GM21526 (cell line): ENCODE results near the gene SAFB2.

Experiments used
- ATAC-seq: cut with Tn5 transposase; IDR thresholded peaks from one replicate; pipeline ENCODE4 v1.9.1; 2021; ENCODE audit warnings: moderate library complexity; ENCODE audit not compliant: unreplicated experiment, low FRiP score

Gene SAFB2

GRCh38 chr19:5635427-5635826, 12.9 kb upstream of the SAFB2 start:
- no peak for ATAC-seq

DNA sequence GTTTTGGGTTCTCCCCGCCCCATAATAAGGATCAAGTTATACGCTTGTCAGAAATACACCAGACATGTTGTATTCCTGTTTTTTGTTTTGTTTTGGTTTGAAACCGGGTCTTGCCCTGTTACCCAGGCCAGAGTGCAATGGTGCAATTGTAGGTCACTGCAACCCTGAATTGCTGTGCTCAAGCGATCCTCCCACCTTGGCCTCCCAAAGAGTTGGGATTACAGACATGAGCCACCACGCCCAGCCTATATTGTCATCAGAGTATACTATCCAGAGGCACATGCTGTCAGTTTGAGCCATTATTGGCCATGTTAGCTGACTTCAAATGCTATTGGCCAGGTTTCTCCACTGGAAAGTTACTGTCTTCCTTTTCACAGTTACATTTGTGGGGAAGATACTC, 10.1 kb upstream of the SAFB2 start:
- ATAC-seq = no peak

DNA sequence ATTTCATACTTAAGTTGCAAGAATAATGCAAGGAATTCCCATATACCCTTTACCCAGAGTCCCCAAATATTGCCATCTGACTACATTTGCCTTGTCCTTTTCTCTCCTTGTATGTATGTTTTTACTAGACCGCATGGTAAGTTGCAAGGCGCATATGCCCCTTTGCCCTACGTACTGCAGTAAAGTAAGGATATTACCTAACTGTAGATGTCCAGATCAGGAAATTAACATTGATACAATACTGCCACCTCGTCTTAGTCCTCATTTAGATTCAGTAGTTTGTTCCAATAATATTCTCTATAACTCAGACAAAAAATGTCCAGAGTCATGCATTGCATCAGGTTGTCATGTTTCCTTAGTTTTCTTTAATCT, 9.7 kb upstream of the SAFB2 start:
- no peak for ATAC-seq

DNA sequence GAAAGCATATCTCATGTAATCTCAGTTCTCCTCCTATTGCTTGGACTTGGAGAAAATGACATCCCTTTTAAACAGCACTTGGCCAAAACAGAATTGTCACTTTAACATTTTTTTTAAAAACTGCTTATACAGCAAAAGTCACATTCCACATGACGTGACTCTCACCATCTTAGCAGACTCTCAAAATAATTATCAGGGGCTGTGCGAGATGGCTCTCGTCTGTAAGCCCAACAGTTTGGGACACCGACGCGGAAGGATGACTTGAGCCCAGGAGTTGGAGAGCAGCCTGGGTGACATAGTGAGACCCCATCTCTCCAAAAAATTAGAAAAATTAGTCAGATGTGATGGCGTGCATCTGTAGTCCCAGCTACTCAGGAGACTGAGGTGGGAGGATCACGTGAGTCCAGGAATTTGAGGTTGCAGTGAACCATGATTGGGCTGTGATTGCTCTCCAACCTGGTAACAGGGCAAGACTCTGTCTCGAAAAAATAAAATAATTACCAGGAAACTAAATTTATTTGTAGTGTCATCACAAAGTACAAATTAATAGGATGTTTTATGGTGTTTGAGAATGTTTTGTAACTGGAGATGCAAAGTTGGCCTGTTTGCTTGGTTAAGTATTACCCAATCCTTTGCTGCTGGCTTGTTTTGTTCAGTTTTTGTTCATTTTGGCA, 9.1 kb upstream of the SAFB2 start:
- ATAC-seq = no peak

DNA sequence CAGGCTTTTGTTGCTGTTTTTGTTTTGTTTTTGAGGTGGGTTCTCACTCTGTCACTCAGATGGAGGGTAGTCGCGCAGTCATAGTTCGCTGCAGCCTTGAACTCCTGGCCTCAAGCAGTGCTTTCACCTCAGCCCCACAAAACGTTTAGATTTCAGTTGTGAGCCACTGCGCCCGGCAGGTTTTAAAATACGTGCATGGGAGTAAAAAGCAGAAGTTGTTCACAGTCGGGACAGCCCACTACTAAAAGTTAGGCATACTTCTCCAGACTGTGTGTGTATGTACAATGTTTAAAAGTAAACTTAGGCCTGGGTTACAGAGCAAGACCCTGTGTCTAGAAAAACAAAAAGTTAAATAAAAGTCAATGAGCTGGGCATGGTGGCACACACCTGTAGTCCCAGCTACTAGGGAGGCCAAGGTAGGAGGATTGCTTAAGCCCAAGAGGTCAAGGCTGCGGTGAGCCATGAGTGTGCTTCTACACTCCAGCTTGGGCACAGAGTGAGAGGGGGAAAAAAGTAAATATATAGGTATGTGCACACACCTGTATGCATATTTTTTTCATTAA, 6.4 kb upstream of the SAFB2 start:
- ATAC-seq = no peak

DNA sequence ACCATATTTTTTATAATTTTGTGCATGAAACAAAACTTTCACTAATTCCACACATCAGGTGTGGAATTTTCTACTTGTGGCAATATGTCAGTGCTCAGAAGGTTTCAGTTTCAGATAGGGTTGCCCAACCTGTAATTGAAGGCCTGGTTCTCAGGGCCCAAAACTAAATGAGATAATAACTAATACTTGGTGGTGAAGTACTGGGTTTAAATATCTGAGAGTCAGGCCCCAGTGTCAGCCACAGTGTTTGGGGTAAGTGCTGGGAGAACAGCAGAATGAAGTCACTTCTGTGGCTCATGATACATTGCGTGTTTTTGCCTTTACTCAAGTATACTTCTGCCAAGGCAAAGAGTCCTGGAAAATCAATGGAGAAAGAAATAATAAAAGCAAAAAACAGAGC, 5.9 kb upstream of the SAFB2 start:
- ATAC-seq = no peak

DNA sequence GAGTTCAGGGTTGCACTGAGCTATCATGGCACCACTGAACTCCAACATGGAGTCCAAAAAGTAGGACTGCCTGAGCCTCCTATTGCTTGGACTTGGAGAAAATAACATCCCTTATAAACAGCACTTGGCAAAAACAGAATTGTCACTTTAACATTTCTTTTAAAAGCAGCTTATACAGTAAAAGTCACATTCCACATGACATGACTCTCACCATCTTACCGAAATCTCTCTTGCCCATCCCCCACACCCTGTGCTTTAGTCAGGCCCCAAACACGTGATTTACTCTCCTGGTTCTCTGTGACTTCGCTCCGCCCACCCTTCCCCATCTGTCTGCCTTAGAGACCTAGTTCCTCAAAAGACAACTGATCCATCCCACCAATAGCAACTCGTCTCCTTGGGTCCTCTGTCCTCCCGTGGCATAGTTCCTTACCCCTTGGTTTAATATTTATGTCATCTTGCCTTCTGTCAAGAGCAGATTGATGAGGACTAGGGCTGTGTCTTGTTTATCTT, 4.9 kb upstream of the SAFB2 start:
- ATAC-seq = no peak

- no peak for ATAC-seq
Observed at GRCh38 chr19:5625641-5626040, 3.1 kb upstream of the SAFB2 start.

DNA sequence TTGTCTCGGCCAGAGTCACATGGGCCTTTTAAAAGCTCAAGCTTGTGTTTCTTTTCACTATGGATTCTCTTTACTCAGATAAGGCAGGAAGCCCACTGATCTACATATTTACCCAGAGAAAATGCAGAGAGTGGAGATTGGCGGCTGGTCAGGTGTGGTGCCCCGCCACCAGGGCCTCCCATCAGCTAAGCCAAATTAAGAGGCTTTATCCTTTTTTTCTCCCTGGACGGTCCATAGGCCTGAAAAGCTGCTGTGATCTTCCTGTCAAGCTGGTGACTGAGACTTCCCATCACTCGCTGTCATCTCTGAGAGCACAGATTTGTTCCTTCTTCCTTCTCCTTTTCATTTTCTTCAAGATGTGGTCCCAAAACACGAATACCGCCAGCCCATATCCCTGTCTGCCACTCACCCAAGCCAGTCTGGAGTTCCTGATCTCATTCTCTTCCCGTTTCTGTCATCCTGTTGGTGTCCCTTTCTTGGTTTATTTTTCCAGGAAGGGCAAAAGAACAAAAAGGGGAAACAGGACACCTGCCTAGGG, 2.2 kb upstream of the SAFB2 start:
- no peak for ATAC-seq

DNA sequence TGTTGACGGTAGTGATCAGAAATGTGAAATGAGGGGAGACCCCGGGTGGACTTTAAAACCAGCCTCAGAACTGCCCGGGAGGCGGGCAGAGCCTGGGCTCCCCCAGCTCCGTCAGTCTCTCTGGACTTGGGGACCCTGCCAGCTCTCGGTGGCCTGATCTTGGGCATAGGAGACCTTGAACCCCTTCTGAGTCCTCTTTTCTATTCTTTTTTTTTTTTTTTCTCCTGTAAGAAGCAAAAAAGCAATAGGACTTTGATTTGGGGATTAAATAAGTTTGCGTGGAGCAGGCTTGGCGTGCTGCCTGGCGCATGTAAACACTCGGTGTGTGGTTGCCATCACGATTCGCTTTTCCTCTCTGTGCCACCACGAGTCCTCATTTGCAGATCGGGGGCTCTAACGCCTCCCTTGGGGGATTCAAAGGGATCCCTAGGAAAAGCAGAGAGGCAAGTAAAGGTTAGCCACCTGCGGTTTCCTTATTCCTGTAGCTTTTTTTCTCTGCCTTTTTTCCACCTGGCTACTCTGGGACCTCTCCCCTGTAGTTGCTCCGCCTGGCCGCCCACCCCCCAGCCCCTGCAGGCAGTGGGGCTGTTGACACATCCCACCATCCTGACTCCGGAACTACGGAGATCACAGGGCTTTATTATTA, 1.6 kb upstream of the SAFB2 start:
- no peak for ATAC-seq

DNA sequence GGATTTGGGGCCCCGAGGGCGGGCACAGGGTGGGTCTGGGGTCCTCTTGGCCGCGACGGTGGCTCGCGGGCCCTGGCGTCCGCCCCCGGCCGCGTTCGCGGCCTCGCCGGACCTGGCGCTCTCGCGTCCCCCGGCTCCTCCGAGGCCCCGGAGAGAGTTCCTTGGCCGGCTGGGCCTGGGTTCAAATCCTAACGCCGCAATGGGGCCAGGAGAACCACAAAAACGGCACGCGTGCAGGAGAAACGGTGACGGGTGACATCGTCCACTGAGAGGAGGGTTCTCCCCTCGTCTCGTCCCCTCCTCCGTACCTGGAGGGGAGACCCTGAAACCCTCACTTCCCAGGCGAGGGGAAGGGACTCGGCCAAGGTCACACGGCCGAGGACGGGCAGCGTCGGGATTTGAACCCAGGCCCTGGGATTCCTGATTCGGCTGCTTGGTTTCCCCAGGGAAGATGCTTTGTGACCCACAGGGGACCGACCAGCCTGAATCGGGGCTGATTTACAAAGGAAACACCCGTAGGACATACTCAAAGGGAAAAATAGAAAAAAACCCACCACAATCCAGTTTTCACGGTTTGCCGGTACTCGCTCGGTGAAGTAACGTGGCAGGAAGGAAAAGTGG, 931 bp upstream of the SAFB2 start:
- ATAC-seq = no peak

DNA sequence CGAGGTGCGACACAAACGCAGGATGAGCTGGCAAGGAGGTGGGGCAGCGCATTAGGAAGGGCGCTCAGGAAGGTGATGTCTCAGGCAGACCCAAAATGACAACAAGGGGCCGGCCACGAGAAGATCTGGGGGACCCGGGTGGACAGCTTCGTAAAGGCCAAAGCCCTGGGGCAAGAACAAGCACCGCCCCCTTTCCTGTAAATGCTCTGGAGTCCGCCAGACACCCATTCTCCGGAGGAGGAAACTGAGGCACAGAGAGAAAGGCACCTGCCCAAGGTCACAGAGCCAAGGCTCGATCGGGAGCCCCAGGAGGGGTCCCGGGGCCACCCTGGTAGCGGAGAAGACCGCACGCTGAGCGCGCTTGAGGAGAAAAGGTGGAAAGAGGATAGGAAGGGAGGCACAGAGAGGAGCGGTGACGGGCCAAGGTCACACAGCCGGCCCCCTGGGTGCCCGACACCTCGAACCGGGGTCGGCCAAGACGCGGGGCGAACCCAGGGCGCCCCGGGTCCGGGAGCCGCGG, 571 bp downstream of the SAFB2 start:
- ATAC-seq = no peak

DNA sequence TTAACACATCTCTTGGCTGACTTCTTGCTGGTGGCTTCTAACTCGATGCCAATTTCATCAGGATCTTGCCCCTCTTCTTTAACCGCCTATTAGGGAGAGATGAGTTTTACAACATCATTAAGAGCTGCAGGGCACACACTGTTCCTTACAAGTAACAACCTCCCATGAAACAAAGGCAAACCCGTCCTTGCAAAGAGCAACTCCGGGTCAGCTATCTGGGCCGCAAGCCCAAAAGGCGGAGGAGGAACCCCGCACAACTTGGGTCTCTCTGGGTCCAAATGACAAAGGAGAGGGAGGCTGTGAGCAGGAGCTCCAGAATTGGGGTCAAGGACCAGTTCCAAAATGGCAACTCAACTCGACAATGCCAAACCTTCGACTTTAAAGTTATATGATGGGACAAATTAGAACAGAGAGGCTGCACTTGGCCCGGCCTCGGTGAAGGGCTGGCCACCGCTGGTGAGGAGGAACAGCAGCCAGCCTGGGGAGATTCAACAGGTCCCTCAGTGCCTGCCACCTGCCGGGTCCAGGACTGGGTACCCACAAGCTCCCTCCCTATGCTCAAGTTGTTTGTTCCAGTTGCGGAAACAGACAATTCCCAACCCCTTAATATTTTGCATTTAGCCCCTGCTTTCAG, 1.1 kb downstream of the SAFB2 start:
- ATAC-seq = no peak

DNA sequence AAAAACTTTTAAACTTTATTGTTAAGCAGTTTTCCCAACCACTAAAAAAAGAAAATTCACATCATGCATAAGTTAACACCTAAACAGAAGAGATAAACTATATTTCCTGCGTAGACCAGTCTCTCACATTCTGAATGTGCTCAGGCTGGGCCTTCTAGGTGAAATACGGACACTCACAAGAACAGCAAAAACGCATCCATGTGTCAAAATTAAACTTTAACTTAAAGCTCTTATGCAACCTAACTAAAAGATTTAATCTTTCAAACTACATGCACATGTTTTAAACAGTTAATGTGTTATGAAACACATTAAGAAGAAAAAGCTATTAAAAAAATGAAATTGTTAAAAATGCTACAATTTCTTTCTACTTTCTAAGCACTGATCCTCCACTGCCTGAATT, 2.6 kb downstream of the SAFB2 start:
- no peak for ATAC-seq

GRCh38 chr19:5618591-5618990, 4.0 kb downstream of the SAFB2 start:
- no peak for ATAC-seq

DNA sequence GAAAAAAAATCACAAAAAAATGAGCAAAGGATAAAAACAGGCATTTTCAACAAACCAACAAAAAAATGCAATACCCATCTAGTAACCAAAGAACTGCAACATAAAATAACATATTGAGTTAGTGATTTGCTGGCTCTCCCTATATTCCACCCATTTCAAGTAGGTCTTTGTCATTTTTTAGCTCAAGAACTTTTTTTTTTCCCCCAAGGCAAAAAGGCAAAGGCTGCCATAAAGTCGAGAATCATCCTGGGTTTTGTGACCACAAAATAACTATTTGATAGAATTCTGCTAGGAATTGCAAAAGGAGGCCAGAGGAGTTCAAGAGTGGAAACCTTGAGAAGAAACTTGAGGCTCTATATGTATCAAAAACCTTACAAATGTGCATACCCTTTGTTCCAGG, 5.5 kb downstream of the SAFB2 start:
- no peak for ATAC-seq

DNA sequence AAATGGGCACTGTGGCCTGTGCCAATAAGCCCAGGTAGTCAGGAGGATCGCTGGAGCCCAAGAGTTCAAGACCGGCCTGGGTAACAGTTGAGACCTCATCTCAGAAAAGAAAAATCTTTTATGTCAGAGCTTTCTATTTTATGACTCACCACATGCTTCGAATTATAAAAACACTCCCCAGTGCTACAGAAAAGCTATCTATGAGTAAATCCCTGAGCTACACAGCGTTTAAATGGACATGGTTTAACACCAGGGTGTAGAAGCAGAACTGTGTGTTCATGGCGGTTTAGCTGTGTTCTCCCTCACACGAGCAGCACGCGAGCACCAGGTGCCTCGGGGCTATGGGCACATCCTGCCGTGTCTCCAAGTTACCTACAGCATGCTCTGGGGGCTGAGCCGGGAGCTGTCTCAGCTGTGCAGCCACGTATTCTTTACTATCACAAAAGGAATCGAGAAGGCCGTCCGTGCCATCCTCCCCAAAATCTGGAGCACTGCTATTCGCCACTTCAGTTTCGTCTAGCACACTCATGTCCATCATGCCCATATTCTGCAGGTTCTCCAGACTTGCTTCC, 6.7 kb downstream of the SAFB2 start:
- no peak for ATAC-seq

- ATAC-seq = no peak
Observed at GRCh38 chr19:5612891-5613865, 9.4 kb downstream of the SAFB2 start.

- ATAC-seq = no peak
Observed at GRCh38 chr19:5609881-5610448, 12.6 kb downstream of the SAFB2 start.
